GM18511 (cell line): ENCODE results near the gene NUDT6.
"Not testable (repeated sequence)": the region's sequence is repeated elsewhere in the genome, so short reads cannot be mapped to it uniquely, and the experiment has no call there.

Experiments
- ATAC-seq: cut with Tn5 transposase; IDR thresholded peaks from one replicate; pipeline ENCODE4 v1.9.1; 2021; ENCODE audit warnings: mild to moderate bottlenecking, moderate library complexity; ENCODE audit not compliant: unreplicated experiment

The NUDT6 gene

GRCh38 chr4:122876456-122876855, 45.9 kb downstream of the NUDT6 start:
- no peak for ATAC-seq

- ATAC-seq = no peak
These were observed 46.4 kb downstream of the NUDT6 start for GRCh38 chr4:122875949-122876348.

DNA sequence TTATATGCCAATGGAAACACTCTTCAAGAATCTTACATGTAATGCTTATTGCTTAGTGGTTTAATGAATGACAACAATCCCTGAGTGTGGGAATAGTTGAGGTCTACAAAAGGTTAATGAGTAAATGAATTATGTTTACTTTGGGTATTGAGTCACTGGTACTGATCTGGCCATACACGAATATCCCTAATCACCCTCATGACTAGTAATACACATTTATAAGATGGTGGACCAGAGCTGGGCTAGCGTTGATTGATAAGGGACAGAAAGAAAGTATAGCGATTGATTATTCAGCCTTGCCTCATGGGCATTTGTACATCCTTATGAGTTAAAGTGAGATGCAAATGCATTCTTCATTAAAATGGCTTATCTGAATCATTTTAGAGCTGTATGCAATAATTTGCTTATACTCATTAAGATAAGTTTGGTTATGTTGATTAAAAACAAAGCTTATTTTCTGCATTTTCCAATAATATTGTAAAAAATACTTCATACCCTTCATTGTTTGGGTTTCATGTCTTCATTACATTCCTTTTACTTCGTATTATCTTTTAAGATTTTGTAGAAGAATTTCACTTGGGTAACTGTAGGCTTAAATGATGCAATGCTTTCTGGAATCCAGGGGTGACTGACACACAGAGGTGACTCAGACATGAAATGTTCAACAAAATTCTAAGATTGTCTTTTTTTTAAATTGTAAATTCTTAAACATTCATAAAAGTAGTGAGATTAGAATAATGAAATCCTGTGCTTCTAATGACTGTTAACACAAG, 48.4 kb downstream of the NUDT6 start:
- ATAC-seq = no peak

GRCh38 chr4:122873146-122873545, 49.3 kb downstream of the NUDT6 start:
- ATAC-seq = no peak

- not testable (repeated sequence) for ATAC-seq
These were observed 54.2 kb downstream of the NUDT6 start for GRCh38 chr4:122868235-122868634.

- ATAC-seq = no peak
These were observed 57.0 kb downstream of the NUDT6 start for GRCh38 chr4:122865425-122865824.

DNA sequence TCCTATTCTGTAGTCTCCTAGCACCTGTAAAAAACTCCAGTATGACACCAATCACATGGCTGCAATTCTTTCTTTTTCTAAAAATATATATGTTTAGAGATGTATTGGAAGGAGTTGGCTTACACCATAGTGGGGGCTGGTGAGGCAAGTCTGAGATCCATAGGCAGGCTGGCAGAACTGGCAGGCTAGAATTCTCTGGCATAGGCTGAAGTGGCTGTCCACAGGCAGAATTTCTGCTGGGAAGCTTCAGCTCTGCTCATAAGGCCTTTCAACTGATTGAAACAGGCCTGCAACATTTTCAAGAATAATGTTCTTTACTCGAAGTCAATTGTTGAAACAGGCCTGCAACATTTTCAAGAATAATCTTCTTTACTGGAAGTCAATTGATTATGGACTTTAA, 58.8 kb downstream of the NUDT6 start:
- no peak for ATAC-seq

DNA sequence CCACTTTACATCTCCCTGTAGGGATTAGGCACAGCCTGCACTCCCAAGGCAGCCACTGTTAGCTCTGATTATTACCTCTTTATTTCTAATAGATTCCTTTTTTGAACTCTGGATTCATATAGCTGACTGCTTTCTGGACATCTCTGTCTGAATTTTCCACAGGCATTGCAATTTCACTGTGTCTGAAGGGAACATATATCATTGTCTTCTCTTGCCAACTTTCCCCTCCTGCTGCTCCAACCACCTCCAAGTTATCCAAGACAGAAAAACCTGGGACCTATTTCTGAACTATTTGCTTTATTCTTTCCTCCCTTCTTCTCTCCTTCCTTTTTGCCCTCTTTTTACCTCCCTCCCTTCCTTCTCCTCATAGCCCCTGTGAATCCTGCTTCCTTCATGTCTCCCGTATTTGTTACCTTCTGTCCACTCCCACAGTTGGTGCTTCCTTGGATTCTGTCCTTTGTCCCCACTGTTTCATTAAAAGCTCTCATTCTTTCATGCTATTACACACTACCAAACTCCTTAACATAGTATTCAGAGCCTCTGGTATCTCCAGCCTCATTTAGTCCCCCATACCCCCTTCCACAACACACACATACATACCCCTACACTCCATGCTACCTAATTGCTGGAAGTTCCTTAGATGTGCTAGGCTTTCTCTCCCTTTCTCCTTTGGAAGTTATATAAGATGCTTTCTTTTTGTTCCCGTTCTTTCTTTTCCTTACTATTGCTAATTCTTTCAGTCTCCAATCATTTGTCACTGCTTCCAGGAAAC, 61.0 kb downstream of the NUDT6 start:
- no peak for ATAC-seq

DNA sequence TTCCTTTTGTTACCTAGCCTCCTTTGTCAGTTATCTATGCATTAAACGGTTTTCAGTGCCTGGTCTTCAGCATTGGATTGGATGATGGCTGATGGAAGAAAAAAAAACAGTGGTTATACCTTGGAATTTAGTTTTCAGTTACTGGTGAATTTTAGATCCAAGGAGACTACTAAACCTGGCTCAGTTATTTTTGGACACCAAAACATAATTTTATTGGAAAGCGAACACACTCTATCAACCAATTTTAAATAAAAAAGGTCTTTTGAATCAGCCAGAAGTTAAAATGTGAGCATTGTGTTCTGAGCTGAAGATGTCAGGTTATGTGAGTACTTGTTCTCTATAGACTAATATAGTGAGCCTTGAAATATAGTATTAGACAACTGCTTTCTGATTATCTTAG, 63.7 kb downstream of the NUDT6 start:
- no peak for ATAC-seq

- no peak for ATAC-seq
These were observed 65.2 kb downstream of the NUDT6 start for GRCh38 chr4:122857160-122857559.

GRCh38 chr4:122855353-122855890, 67.0 kb downstream of the NUDT6 start:
- no peak for ATAC-seq

- ATAC-seq = no peak
These were observed 67.7 kb downstream of the NUDT6 start for GRCh38 chr4:122854447-122855352.

DNA sequence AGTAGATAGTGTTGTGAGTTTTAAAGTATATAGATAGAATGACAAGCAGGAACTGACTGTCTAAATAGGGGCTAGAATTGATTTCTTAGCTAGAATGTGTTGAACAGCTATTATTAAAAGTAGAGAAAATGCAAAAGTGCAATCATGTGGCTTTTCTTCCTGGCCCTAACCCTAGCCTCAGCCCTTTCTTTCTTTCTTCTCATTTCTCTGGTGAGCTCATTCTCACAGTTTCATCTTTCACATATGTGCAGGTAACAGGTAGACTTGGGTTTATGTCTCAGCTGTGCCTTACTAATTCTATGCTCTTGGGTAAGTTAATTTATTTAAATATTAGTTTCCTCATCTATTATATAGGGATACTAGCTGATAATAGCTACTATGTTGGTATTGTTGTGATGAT, 70.8 kb downstream of the NUDT6 start:
- no peak for ATAC-seq

- not testable (repeated sequence) for ATAC-seq
These were observed 72.6 kb downstream of the NUDT6 start for GRCh38 chr4:122849789-122850188.

- ATAC-seq = no peak
These were observed 74.5 kb downstream of the NUDT6 start for GRCh38 chr4:122847931-122848330.

- ATAC-seq = peak; percentile 78
These were observed 76.6 kb downstream of the NUDT6 start for GRCh38 chr4:122845760-122846159.

- ATAC-seq = no peak
These were observed 77.3 kb downstream of the NUDT6 start for GRCh38 chr4:122845066-122845465.

- ATAC-seq = not testable (repeated sequence)
These were observed 78.0 kb downstream of the NUDT6 start for GRCh38 chr4:122844391-122844790.

DNA sequence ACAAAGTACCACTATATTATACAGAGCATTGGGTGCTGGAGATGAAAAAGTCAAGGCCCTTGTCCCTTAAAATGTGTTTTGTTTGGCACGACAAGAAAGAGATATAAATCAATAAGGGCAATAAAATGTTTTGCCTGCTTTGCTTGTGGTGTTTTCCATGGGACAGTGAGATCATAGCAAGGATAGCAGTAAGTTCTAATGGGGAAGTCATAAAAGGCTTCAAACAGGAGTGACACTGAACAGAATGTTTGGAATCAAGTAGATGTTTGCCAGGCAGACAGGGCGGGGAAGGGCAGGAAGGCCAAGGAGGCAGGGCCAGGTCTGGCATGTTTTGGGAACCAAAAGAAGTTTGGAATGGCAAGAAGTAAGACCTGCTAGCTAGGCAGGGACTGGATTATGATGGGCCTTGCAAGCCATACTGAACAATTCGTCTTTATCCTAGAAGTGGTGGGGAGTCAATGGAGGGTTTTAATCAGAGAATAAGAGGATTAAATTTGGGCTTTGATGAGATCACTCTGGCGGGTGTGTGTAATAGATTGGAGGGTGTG, 79.3 kb downstream of the NUDT6 start:
- no peak for ATAC-seq
